ENCODE measurements around the gene APLF. TPM values are rescaled to one million over a fixed set of nuclear protein-coding genes. Genes with fewer than 3 reads are reported as not detected.
"Not testable (repeated sequence)": the region's sequence is repeated elsewhere in the genome, so short reads cannot be mapped to it uniquely, and the experiment has no call there.

The APLF gene
- total RNA-seq, 2 experiments from 2014 or later, result 2.9 to 3.5 TPM

- Mint-ChIP-seq H3K27ac (no peak overlapping the region), H3K27me3 (no peaks in the 10 kb centered on the region), H3K4me3 (no peak overlapping the region), H3K36me3 (ENCODE audit: low read depth) (peaks cover 8% of the 10 kb centered on the region), H3K4me1 (ENCODE audit: low read depth) (no peaks in the 10 kb centered on the region), H3K9me3 (peaks cover 1% of the 10 kb centered on the region)
- DNase-seq, result no peak
- ATAC-seq, result no peak
- no peak for TF ChIP-seq CTCF (IDR thresholded peaks at IDR 0.05)
- intact Hi-C loops (cut with micrococcal nuclease), result no loop called here
- ChIA-PET CTCF (interaction anchor here (0.9 kb wide), 1 partner anchor 27 kb away, joined by 4 read pairs; no protein-coding TSS in a partner anchor), POLR2A (no interaction called here)
These were observed 100.7 kb downstream of the APLF start for GRCh38 chr2:68568116-68568515.

GRCh38 chr2:68569604-68570003 lies 102.2 kb downstream of the APLF start:
- no peaks in the 10 kb centered on the region for H3K4me1 Mint-ChIP-seq (ENCODE audit: low read depth)
- POLR2A ChIA-PET, result no interaction called here
- peaks cover 8% of the 10 kb centered on the region for H3K36me3 Mint-ChIP-seq (ENCODE audit: low read depth)
- CTCF ChIA-PET, result no interaction called here
- no peak for ATAC-seq
- intact Hi-C loops (cut with micrococcal nuclease), result no loop called here
- no peaks in the 10 kb centered on the region for H3K27me3 Mint-ChIP-seq
- peaks cover 1% of the 10 kb centered on the region for H3K9me3 Mint-ChIP-seq
- no peak for DNase-seq
- H3K27ac Mint-ChIP-seq, result no peak overlapping the region
- no peak for TF ChIP-seq CTCF (IDR thresholded peaks at IDR 0.05)
- no peak overlapping the region for H3K4me3 Mint-ChIP-seq

GRCh38 chr2:68570434-68570833 lies 103.0 kb downstream of the APLF start:
- H3K27me3 Mint-ChIP-seq; ATAC-seq; DNase-seq; H3K27ac Mint-ChIP-seq; CTCF ChIA-PET; intact Hi-C loops (cut with micrococcal nuclease); H3K4me3 Mint-ChIP-seq; H3K9me3 Mint-ChIP-seq; POLR2A ChIA-PET; H3K4me1 Mint-ChIP-seq (ENCODE audit: low read depth); H3K36me3 Mint-ChIP-seq (ENCODE audit: low read depth): not testable (repeated sequence)

- Mint-ChIP-seq H3K4me1 (ENCODE audit: low read depth) (no peaks in the 10 kb centered on the region), H3K4me3 (no peak overlapping the region), H3K9me3 (peaks cover 2% of the 10 kb centered on the region), H3K27me3 (no peaks in the 10 kb centered on the region), H3K36me3 (ENCODE audit: low read depth) (peaks cover 15% of the 10 kb centered on the region), H3K27ac (no peak overlapping the region)
- ChIA-PET CTCF (interaction anchor here (0.6 kb wide), 1 partner anchor 21 kb away, joined by 3 read pairs; no protein-coding TSS in a partner anchor), POLR2A (no interaction called here)
- no peak for TF ChIP-seq CTCF (IDR thresholded peaks at IDR 0.05)
- intact Hi-C loops (cut with micrococcal nuclease), result no loop called here
- DNase-seq (no peak), ATAC-seq (no peak)
These were observed 106.9 kb downstream of the APLF start for GRCh38 chr2:68574202-68574791.

GRCh38 chr2:68577183-68577582 lies 109.8 kb downstream of the APLF start:
- Mint-ChIP-seq H3K9me3 (peaks cover 1% of the 10 kb centered on the region), H3K4me3 (no peak overlapping the region), H3K36me3 (ENCODE audit: low read depth) (peaks cover 10% of the 10 kb centered on the region), H3K27ac (no peak overlapping the region), H3K4me1 (ENCODE audit: low read depth) (no peaks in the 10 kb centered on the region), H3K27me3 (no peaks in the 10 kb centered on the region)
- no peak for ATAC-seq
- POLR2A ChIA-PET, result no interaction called here
- CTCF ChIA-PET, result no interaction called here
- TF ChIP-seq CTCF (IDR thresholded peaks at IDR 0.05), result no peak
- intact Hi-C loops (cut with micrococcal nuclease), result no loop called here
- DNase-seq, result no peak
